SHP77 treated with DMSO at 0.1 percent for 48 hours (cell line): ENCODE results near the gene MSRB1.
"Not testable (repeated sequence)": the region's sequence is repeated elsewhere in the genome, so short reads cannot be mapped to it uniquely, and the experiment has no call there.

Source experiments
- DNase-seq: peaks from one replicate; lab custom pipeline; 2025; lab: John Stamatoyannopoulos, UW

MSRB1 gene

GRCh38 chr16:1915732-1916639 is 27.0 kb downstream of the MSRB1 start:
- no peak for DNase-seq

- no peak for DNase-seq
These were observed 28.0 kb downstream of the MSRB1 start for GRCh38 chr16:1914988-1915387.

- DNase-seq, result no peak
These were observed 28.9 kb downstream of the MSRB1 start for GRCh38 chr16:1914084-1914608.

GRCh38 chr16:1913327-1914083 is 29.5 kb downstream of the MSRB1 start:
- DNase-seq, result peak; percentile 13

- DNase-seq, result no peak
These were observed 30.8 kb downstream of the MSRB1 start for GRCh38 chr16:1912215-1912543.

GRCh38 chr16:1911467-1912214 is 31.4 kb downstream of the MSRB1 start:
- no peak for DNase-seq

GRCh38 chr16:1909561-1910231 is 33.3 kb downstream of the MSRB1 start:
- DNase-seq, result peak; percentile 48

GRCh38 chr16:1908983-1909382 is 34.0 kb downstream of the MSRB1 start:
- no peak for DNase-seq

GRCh38 chr16:1908184-1908583 is 34.8 kb downstream of the MSRB1 start:
- no peak for DNase-seq

GRCh38 chr16:1907226-1907860 is 35.7 kb downstream of the MSRB1 start:
- no peak for DNase-seq

GRCh38 chr16:1906846-1907165 is 36.2 kb downstream of the MSRB1 start:
- no peak for DNase-seq

- DNase-seq, result no peak
These were observed 36.7 kb downstream of the MSRB1 start for GRCh38 chr16:1906055-1906845.

- no peak for DNase-seq
These were observed 38.9 kb downstream of the MSRB1 start for GRCh38 chr16:1903845-1904840.

GRCh38 chr16:1903220-1903574 is 39.8 kb downstream of the MSRB1 start:
- DNase-seq, result no peak

- no peak for DNase-seq
These were observed 40.3 kb downstream of the MSRB1 start for GRCh38 chr16:1902547-1903219.

- DNase-seq, result peak; percentile 94
These were observed 42.6 kb downstream of the MSRB1 start for GRCh38 chr16:1900452-1900774.

- DNase-seq, result peak; percentile 94
These were observed 43.2 kb downstream of the MSRB1 start for GRCh38 chr16:1899641-1900451.

GRCh38 chr16:1897692-1898091 is 45.3 kb downstream of the MSRB1 start:
- DNase-seq, result not testable (repeated sequence)
